ENCODE data around the gene ITGA3. TPM values are rescaled to one million over a fixed set of nuclear protein-coding genes. Genes with fewer than 3 reads are reported as not detected.

The ITGA3 gene
- polyA plus RNA-seq, 1 of the 3 experiments (the other 2 are of a cell fraction), result 766 TPM

GRCh38 chr17:50137042-50137441, 81.1 kb downstream of the ITGA3 start:
- Histone ChIP-seq H3K9me2 (no peaks in the 10 kb centered on the region), H3K27me3 (ENCODE audit: insufficient read depth) (no peaks in the 10 kb centered on the region), H3K4me2 (no peak overlapping the region), H3K4me1 (ENCODE audit: control insufficient read depth in 1 of 2, insufficient read depth in 2 of 2, low read depth in 1 of 2, low read length in 1 of 2) (peaks cover 19 to 20% of the 10 kb centered on the region in 2 experiments; a peak in 3 of 4 replicates), H3K79me2 (ENCODE audit: insufficient read depth) (peaks cover 4% of the 10 kb centered on the region; the same call in 1 of the 2 replicates), H3K9ac (no peak overlapping the region), H3K9me3 (no peaks in the 10 kb centered on the region), H2AFZ (ENCODE audit: low read depth) (no peak overlapping the region), H3K4me3 (ENCODE audit: low read depth in 2 of 2, low read length in 1 of 2) (no peak overlapping the region), H3K36me3 (replicated peaks in 1 of 2; ENCODE audit: control insufficient read depth in 1 of 2, insufficient read depth in 2 of 2, low read length in 1 of 2) (peaks cover 45 to 67% of the 10 kb centered on the region in 2 experiments), H3K27ac (ENCODE audit: low read depth in 2 of 2, low read length in 1 of 2) (no peak overlapping the region), H4K20me1 (ENCODE audit: insufficient read depth) (peaks cover 24% of the 10 kb centered on the region), H3F3A (replicated peaks; ENCODE audit: insufficient read depth) (peaks cover 36% of the 10 kb centered on the region)
- CTCF ChIA-PET, result interaction anchor here (1.3 to 9.3 kb wide), 7 partner anchors 14 to 61 kb away, joined by 4 to 169 read pairs (median 7); partner anchors contain the start of genes PDK2 and PPP1R9B
- DNase-seq, result no peak
- no peak for TF ChIP-seq FOSL2 (IDR thresholded peaks at IDR 0.05; ENCODE audit: borderline replicate concordance, low read depth)
- 96% methylated on average over 4 of the region's 4 CpGs for WGBS (ENCODE audit: low lambda C conversion rate)
- POLR2A ChIA-PET, result interaction anchor here (1.4 to 1.6 kb wide), 2 partner anchors 11 to 15 kb away, joined by 3 to 6 read pairs; no protein-coding TSS in a partner anchor

- TF ChIP-seq GATA2 (CRISPR knock-in tag; IDR thresholded peaks at IDR 0.05) (no peak), EZH2phosphoT487 (IDR thresholded peaks at IDR 0.05; ENCODE audit: borderline replicate concordance, low read depth) (no peak), EP300 (IDR thresholded peaks at IDR 0.05; ENCODE audit: borderline replicate concordance in 1 of 2, low read depth in 1 of 2, low read length in 1 of 2) (no peak), NRF1 (IDR thresholded peaks at IDR 0.05; ENCODE audit: low read depth, low read length) (no peak), NFIC (IDR thresholded peaks at IDR 0.05; ENCODE audit: borderline replicate concordance) (no peak), FOSL2 (IDR thresholded peaks at IDR 0.05; ENCODE audit: borderline replicate concordance, low read depth) (no peak), MXI1 (IDR thresholded peaks at IDR 0.05; ENCODE audit: low read depth, low read length) (no peak), GABPA (IDR thresholded peaks at IDR 0.05; ENCODE audit: low read depth) (no peak), REST (IDR thresholded peaks at IDR 0.05; ENCODE audit: low read depth, low read length) (no peak), RCOR1 (IDR thresholded peaks at IDR 0.05; ENCODE audit: low read length) (no peak), RXRA (IDR thresholded peaks at IDR 0.05; ENCODE audit: borderline replicate concordance, low read depth) (no peak), USF2 (IDR thresholded peaks at IDR 0.05; ENCODE audit: borderline replicate concordance, low read depth, low read length) (no peak), SIN3A (IDR thresholded peaks at IDR 0.05; ENCODE audit: borderline replicate concordance, low read depth, low read length) (no peak), JUND (IDR thresholded peaks at IDR 0.05) (no peak)
- peaks cover 23% of the 10 kb centered on the region; the same call in 1 of the 2 replicates for H3K79me2 ChIP-seq (ENCODE audit: insufficient read depth)
- H3F3A ChIP-seq (replicated peaks; ENCODE audit: insufficient read depth), result peaks cover 22% of the 10 kb centered on the region
- no peak for DNase-seq
- no peak overlapping the region for H3K4me3 ChIP-seq (ENCODE audit: low read depth in 2 of 2, low read length in 1 of 2)
- H3K27ac ChIP-seq (ENCODE audit: low read depth in 2 of 2, low read length in 1 of 2), result no peak overlapping the region; a peak in 1 of 4 replicates
- H3K27me3 ChIP-seq (ENCODE audit: insufficient read depth), result no peaks in the 10 kb centered on the region
- H3K4me1 ChIP-seq (ENCODE audit: control insufficient read depth in 1 of 2, insufficient read depth in 2 of 2, low read depth in 1 of 2, low read length in 1 of 2), result peaks cover 4 to 7% of the 10 kb centered on the region in 2 experiments; a peak in 2 of 4 replicates
- H2AFZ ChIP-seq (ENCODE audit: low read depth), result no peak overlapping the region
- no peaks in the 10 kb centered on the region for H3K9me3 ChIP-seq
- 87% methylated on average over 15 of the region's 15 CpGs for WGBS (ENCODE audit: low lambda C conversion rate)
- H3K4me2 ChIP-seq, result no peak overlapping the region
- peaks cover 35% of the 10 kb centered on the region for H4K20me1 ChIP-seq (ENCODE audit: insufficient read depth)
- ChIA-PET POLR2A (interaction anchor here (1.0 to 1.9 kb wide), 3 partner anchors 9 to 23 kb away, joined by 3 to 6 read pairs (median 5); partner anchors contain the start of gene SAMD14), CTCF (interaction anchor here (0.6 to 9.3 kb wide), 33 partner anchors 8 to 258 kb away, joined by 3 to 169 read pairs (median 5); partner anchors contain the start of genes COL1A1, LRRC59, PPP1R9B and SAMD14)
- H3K9ac ChIP-seq, result no peak overlapping the region
- no peaks in the 10 kb centered on the region for H3K9me2 ChIP-seq
- H3K36me3 ChIP-seq (replicated peaks in 1 of 2; ENCODE audit: control insufficient read depth in 1 of 2, insufficient read depth in 2 of 2, low read length in 1 of 2), result peaks cover 47 to 88% of the 10 kb centered on the region in 2 experiments
These were observed 83.4 kb downstream of the ITGA3 start for GRCh38 chr17:50139185-50139783.
